ENCODE results near the gene CLEC18B. TPM values are rescaled to one million over a fixed set of nuclear protein-coding genes. Genes with fewer than 3 reads are reported as not detected.
A peak's percentile ranks its signal among the peaks of the same experiment; 100 is the strongest.
"Not testable (repeated sequence)": the region's sequence is repeated elsewhere in the genome, so short reads cannot be mapped to it uniquely, and the experiment has no call there.

The CLEC18B gene
- total and polyA plus RNA-seq, 7 experiments from 2014 or later, result 0.49 to 3.0 (median 1.5) TPM; not detected in 2

DNA sequence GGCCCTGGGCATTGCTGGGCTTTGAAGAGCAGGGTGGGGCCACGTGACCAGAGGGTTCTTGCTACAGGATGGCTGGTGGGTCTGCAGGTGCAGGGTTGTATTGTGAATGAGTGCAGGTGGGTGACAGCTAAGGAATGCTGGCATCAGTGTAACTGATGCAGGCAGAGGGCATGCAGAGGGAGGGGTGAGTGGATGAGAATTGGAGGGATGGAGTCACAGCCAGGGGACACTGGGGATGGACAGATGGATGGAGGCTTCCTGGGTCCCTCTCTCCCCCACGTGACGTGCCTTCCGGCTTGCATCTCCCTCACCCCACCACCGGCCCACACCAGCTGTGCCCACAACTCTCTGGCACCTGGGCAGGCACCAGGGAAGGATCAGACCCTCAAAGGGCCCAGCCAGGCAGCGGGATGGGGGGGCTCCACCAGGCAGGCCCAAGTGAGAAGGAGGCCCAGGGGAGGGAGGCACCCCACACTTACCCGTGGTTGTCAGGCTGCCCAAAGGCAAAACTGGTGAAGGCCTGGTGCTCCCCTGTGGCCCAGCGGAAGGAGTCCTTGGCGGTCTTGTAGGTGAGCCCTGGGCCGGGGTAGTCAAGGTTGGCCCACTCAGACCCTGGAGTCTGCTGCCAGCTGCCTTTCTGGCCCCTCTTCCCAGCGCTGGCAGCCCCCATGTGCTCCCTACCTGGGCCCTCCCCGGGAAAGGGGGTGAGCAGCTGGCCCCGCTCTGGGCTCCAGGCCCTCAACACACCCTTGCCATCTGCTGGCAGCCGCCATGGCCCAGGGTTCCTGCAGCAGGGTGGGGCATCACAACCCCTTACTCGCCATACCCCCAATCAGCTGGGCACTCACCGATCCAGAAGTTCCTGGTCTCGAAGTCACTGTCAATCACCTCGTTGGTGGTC, 11.0 kb downstream of the CLEC18B start:
- H3K4me1 ChIP-seq (ENCODE audit: control insufficient read depth in 2 of 2, insufficient read depth in 2 of 2, low read length in 2 of 2); H3K27ac ChIP-seq (ENCODE audit: low read depth, low read length); H3K36me3 ChIP-seq (ENCODE audit: control insufficient read depth in 2 of 3, insufficient read depth in 3 of 3, low read length in 3 of 3); CTCF ChIA-PET; H3K4me1 Mint-ChIP-seq; H3K9me3 ChIP-seq (ENCODE audit: control insufficient read depth in 2 of 3, low read length in 3 of 3); H3K4me3 ChIP-seq (ENCODE audit: low read length); H3K27me3 Mint-ChIP-seq; H3K36me3 Mint-ChIP-seq; POLR2A ChIA-PET; H3K27ac Mint-ChIP-seq; intact Hi-C loops (cut with micrococcal nuclease); H3K27me3 ChIP-seq (ENCODE audit: control insufficient read depth in 2 of 2, insufficient read depth in 2 of 2, low read length in 2 of 2): not testable (repeated sequence)
- DNase-seq, result peak in 1 of 9 donors; percentile 20
- H3K9me3 Mint-ChIP-seq, result peaks cover 0 to 11% (median 2%) of the 10 kb centered on the region in 11 donors
- peak; percentile 7 for ATAC-seq
- peak overlapping the region in 1 of 10 donors; percentile 16 for H3K4me3 Mint-ChIP-seq

DNA sequence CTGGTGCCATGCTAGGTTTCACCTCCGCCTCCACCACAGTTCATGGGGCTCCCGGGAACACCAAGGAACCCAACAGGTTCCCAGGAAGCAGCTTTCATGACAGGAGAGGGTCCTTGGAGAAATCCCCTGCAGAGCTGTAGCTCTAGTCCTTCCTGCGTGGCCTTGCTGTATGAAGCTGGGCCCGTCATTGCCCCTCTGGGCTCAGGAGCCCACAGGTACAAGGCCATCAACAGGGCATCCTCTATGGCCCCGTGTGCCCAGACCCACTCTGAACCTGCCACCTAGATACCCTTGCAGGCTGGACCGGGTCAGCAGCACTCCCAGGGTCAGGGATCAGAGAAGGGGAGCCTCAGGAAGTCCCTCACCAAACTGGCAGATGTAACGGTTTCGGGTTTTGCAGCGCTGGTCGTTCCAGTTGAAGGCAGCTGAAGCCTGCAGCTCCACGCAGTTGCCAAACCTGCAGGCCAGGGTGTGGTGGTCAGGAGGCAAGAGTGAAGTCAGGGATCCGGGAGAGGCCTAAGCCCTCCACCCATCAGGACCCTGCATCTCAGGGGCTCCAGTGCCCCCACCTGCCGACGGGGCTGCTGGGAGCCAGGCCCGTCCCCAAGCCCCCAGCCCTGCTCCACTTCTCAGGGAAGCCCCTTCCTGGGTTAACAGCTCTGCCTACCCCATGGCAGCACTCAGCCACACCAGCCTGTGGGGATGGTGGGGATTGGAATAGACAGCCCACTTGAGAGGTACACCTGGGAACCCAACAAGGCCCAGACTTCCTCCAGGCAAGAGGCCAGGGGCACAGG, 11.9 kb downstream of the CLEC18B start:
- H3K4me3 Mint-ChIP-seq; H3K4me1 ChIP-seq (ENCODE audit: control insufficient read depth in 2 of 2, insufficient read depth in 2 of 2, low read length in 2 of 2); H3K27ac ChIP-seq (ENCODE audit: low read depth, low read length); ATAC-seq; H3K27me3 Mint-ChIP-seq; intact Hi-C loops (cut with micrococcal nuclease); H3K4me1 Mint-ChIP-seq; POLR2A ChIA-PET; H3K36me3 ChIP-seq (ENCODE audit: control insufficient read depth in 2 of 3, insufficient read depth in 3 of 3, low read length in 3 of 3); H3K4me3 ChIP-seq (ENCODE audit: low read length); H3K9me3 ChIP-seq (ENCODE audit: control insufficient read depth in 2 of 3, low read length in 3 of 3); H3K27me3 ChIP-seq (ENCODE audit: control insufficient read depth in 2 of 2, insufficient read depth in 2 of 2, low read length in 2 of 2); CTCF ChIA-PET; H3K27ac Mint-ChIP-seq; H3K36me3 Mint-ChIP-seq: not testable (repeated sequence)
- DNase-seq, result peak in 1 of 9 donors; percentile 19
- H3K9me3 Mint-ChIP-seq, result peaks cover 0 to 11% (median 2%) of the 10 kb centered on the region in 11 donors

- H3K4me3 ChIP-seq (ENCODE audit: low read length); H3K36me3 ChIP-seq (ENCODE audit: control insufficient read depth in 2 of 3, insufficient read depth in 3 of 3, low read length in 3 of 3); H3K9me3 ChIP-seq (ENCODE audit: control insufficient read depth in 2 of 3, low read length in 3 of 3); H3K4me1 ChIP-seq (ENCODE audit: control insufficient read depth in 2 of 2, insufficient read depth in 2 of 2, low read length in 2 of 2); H3K36me3 Mint-ChIP-seq; H3K4me1 Mint-ChIP-seq; H3K4me3 Mint-ChIP-seq; H3K27me3 Mint-ChIP-seq; H3K27ac Mint-ChIP-seq; H3K27ac ChIP-seq (ENCODE audit: low read depth, low read length); DNase-seq; H3K9me3 Mint-ChIP-seq; CTCF ChIA-PET; intact Hi-C loops (cut with micrococcal nuclease); POLR2A ChIA-PET; H3K27me3 ChIP-seq (ENCODE audit: control insufficient read depth in 2 of 2, insufficient read depth in 2 of 2, low read length in 2 of 2): not testable (repeated sequence)
- peak; percentile 10 for ATAC-seq
Measured at GRCh38 chr16:74407362-74407705, 13.9 kb downstream of the CLEC18B start.

DNA sequence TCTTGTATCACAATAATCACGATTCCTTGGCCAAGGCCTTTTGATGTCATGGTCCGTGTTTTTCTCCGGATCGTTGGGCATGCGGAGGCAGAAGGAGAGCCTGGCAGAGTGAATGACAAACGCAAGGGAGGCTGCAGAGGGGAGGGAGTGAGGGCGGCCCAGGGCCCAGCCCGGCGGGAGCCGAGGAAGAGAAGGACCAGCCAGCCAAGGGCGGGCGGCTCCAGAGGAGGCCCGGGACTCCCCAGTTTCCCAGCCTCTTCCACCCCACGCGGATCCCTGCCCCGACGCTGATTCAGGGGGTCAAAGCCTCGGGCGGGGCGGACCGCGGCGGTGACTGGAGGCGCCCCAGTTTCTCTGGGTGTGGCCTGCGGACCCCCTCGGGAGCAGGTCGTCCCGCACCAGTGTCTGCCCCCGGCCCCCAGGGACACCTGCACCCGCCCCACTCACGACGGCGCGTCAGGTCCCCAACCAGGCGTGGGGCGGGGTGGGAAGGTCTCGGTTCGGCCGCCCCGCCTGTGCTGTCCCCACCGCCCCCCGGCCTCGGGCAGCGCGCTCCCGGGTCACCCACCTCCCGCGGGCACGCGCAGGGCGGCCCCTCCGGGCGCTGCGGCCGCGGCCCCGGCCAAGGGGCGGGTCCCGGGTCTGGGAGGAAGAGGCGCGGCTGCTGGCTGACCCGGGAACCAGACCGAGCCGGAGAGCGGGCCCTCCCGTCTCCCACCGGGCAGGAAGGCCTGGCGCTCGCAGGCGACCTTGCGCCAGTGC, 14.5 kb downstream of the CLEC18B start:
- intact Hi-C loops (cut with micrococcal nuclease); H3K9me3 Mint-ChIP-seq; H3K4me1 ChIP-seq (ENCODE audit: control insufficient read depth in 2 of 2, insufficient read depth in 2 of 2, low read length in 2 of 2); H3K4me3 Mint-ChIP-seq; H3K27me3 Mint-ChIP-seq; H3K27ac ChIP-seq (ENCODE audit: low read depth, low read length); POLR2A ChIA-PET; H3K36me3 Mint-ChIP-seq; H3K4me3 ChIP-seq (ENCODE audit: low read length); H3K27me3 ChIP-seq (ENCODE audit: control insufficient read depth in 2 of 2, insufficient read depth in 2 of 2, low read length in 2 of 2); H3K9me3 ChIP-seq (ENCODE audit: control insufficient read depth in 2 of 3, low read length in 3 of 3); CTCF ChIA-PET; H3K4me1 Mint-ChIP-seq; H3K27ac Mint-ChIP-seq; DNase-seq; H3K36me3 ChIP-seq (ENCODE audit: control insufficient read depth in 2 of 3, insufficient read depth in 3 of 3, low read length in 3 of 3): not testable (repeated sequence)
- ATAC-seq, result peak; percentile 60

DNA sequence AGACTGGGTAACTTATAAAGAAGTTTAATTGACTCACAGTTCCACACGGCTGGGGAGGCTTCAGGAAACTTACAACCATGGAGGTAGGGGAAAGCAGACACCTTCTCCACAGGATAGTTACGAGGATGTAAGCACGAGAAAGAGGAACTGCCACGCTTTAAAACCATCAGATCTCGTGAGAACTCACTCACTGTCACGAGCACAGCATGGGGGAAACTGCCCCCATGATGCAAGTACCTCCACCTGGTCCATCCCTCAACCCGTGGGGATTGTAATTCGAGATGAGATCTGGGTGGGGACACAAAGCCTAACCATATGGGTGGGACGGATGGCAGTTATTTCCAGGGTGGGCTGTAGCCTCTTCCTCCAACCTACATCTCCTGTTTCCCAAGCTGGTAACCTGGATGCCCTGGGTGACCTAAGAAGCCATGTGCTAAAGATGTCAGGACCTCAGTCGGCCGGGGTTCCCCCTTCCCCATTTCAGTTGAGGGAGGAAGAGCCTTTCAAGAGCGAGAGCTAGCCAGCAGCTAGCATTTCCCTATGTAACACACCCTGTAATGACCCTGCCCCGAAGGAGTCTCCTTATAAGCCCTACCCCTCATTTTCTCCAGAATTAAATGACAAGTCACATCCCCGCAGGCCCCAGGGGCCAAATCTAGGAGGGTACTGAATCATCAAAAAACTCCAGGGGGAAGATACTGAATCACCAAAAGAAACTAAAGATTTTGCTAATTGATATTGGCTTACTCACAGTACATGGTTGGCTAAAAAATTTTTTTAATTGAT, 16.9 kb downstream of the CLEC18B start:
- H3K36me3 Mint-ChIP-seq; H3K36me3 ChIP-seq (ENCODE audit: control insufficient read depth in 2 of 3, insufficient read depth in 3 of 3, low read length in 3 of 3); H3K27ac Mint-ChIP-seq; ATAC-seq; H3K4me1 ChIP-seq (ENCODE audit: control insufficient read depth in 2 of 2, insufficient read depth in 2 of 2, low read length in 2 of 2); DNase-seq; H3K9me3 Mint-ChIP-seq; intact Hi-C loops (cut with micrococcal nuclease); H3K4me3 Mint-ChIP-seq; H3K27me3 ChIP-seq (ENCODE audit: control insufficient read depth in 2 of 2, insufficient read depth in 2 of 2, low read length in 2 of 2); H3K4me1 Mint-ChIP-seq; H3K9me3 ChIP-seq (ENCODE audit: control insufficient read depth in 2 of 3, low read length in 3 of 3); H3K4me3 ChIP-seq (ENCODE audit: low read length); CTCF ChIA-PET; H3K27ac ChIP-seq (ENCODE audit: low read depth, low read length); POLR2A ChIA-PET; H3K27me3 Mint-ChIP-seq: not testable (repeated sequence)

DNA sequence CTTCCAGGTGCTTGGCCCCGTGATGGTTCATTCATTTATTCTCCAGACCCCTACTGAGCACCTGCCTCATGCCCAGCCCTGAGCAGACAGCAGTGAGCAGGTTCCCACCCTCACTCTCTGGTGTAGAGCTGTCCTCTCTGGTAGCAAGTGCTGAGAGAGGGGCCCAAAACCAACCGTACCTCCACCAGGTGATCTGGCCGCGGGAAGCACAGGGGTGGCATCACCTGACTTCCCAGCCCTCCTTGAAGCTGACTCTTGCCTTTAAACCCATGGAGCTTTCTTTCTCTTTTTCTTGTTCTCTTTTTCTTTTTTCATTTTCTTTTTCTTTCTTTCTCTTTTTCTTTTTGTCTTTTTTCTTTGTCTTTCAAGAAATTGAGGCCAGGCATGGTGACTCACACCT, 21.0 kb downstream of the CLEC18B start:
- H3K27ac ChIP-seq (ENCODE audit: low read depth, low read length); H3K27ac Mint-ChIP-seq; ATAC-seq; H3K36me3 Mint-ChIP-seq; H3K9me3 ChIP-seq (ENCODE audit: control insufficient read depth in 2 of 3, low read length in 3 of 3); H3K9me3 Mint-ChIP-seq; intact Hi-C loops (cut with micrococcal nuclease); H3K4me1 Mint-ChIP-seq; DNase-seq; CTCF ChIA-PET; H3K27me3 ChIP-seq (ENCODE audit: control insufficient read depth in 2 of 2, insufficient read depth in 2 of 2, low read length in 2 of 2); H3K4me3 Mint-ChIP-seq; H3K27me3 Mint-ChIP-seq; H3K36me3 ChIP-seq (ENCODE audit: control insufficient read depth in 2 of 3, insufficient read depth in 3 of 3, low read length in 3 of 3); H3K4me3 ChIP-seq (ENCODE audit: low read length); POLR2A ChIA-PET; H3K4me1 ChIP-seq (ENCODE audit: control insufficient read depth in 2 of 2, insufficient read depth in 2 of 2, low read length in 2 of 2): not testable (repeated sequence)

Measured in naive thymus-derived CD4-positive, alpha-beta T cell (primary cell).